ENCODE measurements around the gene C15orf39.
A peak's percentile ranks its signal among the peaks of the same experiment; 100 is the strongest.
"Not testable (repeated sequence)": the region's sequence is repeated elsewhere in the genome, so short reads cannot be mapped to it uniquely, and the experiment has no call there.

Gene C15orf39

GRCh38 chr15:75217574-75217973, 15.9 kb downstream of the C15orf39 start (continued):
- TF ChIP-seq ZBTB8A (tag by site-specific recombination; IDR thresholded peaks at IDR 0.05) (peak; percentile 88), ZNF394 (tag by site-specific recombination; IDR thresholded peaks at IDR 0.05; ENCODE audit: borderline replicate concordance) (peak; percentile 99), GFI1B (tag by site-specific recombination; IDR thresholded peaks at IDR 0.05) (peak; percentile 75), ZBTB1 (tag by site-specific recombination; IDR thresholded peaks at IDR 0.05) (peak; percentile 74; the same call in 1 of the 2 replicates), ZSCAN4 (tag by site-specific recombination; IDR thresholded peaks at IDR 0.05) (0 out of 2 replicates have a peak, but pooled peaks have one; percentile 34), ZNF426 (tag by site-specific recombination; IDR thresholded peaks at IDR 0.05) (peak; percentile 98), ZNF366 (tag by site-specific recombination; conservative IDR thresholded peaks at IDR 0.05) (peak; percentile 47; the same call in 1 of the 2 replicates), ZSCAN23 (tag by site-specific recombination; IDR thresholded peaks at IDR 0.05) (peak; percentile 91), ZNF266 (tag by site-specific recombination; IDR thresholded peaks at IDR 0.05; ENCODE audit: low read depth) (peak; percentile 94)

GRCh38 chr15:75219507-75219929, 17.8 kb downstream of the C15orf39 start:
- H3K4me3 ChIP-seq (ENCODE audit: low read depth, low read length); H3K4me1 ChIP-seq (ENCODE audit: control insufficient read depth, insufficient read depth, low read length); H3K36me3 ChIP-seq (ENCODE audit: control insufficient read depth in 2 of 2, insufficient read depth in 1 of 2, low read length in 2 of 2); POLR2A ChIA-PET; H3K9me3 ChIP-seq (ENCODE audit: control insufficient read depth, insufficient read depth, low read depth, low read length); H3K27ac ChIP-seq (ENCODE audit: extremely low read depth, low read depth, low read length): not testable (repeated sequence)
- TF ChIP-seq ZNF121 (tag by site-specific recombination; IDR thresholded peaks at IDR 0.05) (peak; percentile 65), ZNF548 (tag by site-specific recombination; IDR thresholded peaks at IDR 0.05) (peak; percentile 39; the same call in 1 of the 2 replicates)
- CTCF ChIA-PET: interaction anchor here (0.6 to 0.7 kb wide), 3 partner anchors 14 to 148 kb away, joined by 3 to 4 read pairs (median 3); no protein-coding TSS in a partner anchor

GRCh38 chr15:75223688-75224087, 22.0 kb downstream of the C15orf39 start:
- H3K9me3 ChIP-seq (ENCODE audit: control insufficient read depth, insufficient read depth, low read depth, low read length): no peaks in the 10 kb centered on the region
- no peak overlapping the region for H3K27ac ChIP-seq (ENCODE audit: extremely low read depth, low read depth, low read length)
- H3K4me3 ChIP-seq (ENCODE audit: low read depth, low read length): no peak overlapping the region
- TF ChIP-seq SETDB1 (IDR thresholded peaks at IDR 0.05; ENCODE audit: insufficient read length, low read length): no peak
- TF ChIP-seq ZNF785 (tag by site-specific recombination; IDR thresholded peaks at IDR 0.05): no peak
- TF ChIP-seq EGR2 (tag by site-specific recombination; IDR thresholded peaks at IDR 0.05; ENCODE audit: low read depth): no peak
- TF ChIP-seq PBX3 (CRISPR knock-in tag; IDR thresholded peaks at IDR 0.05): no peak
- TF ChIP-seq BCL11A (tag by site-specific recombination; IDR thresholded peaks at IDR 0.05; ENCODE audit: low read depth): no peak
- TF ChIP-seq ZNF621 (tag by site-specific recombination; IDR thresholded peaks at IDR 0.05): no peak
- TF ChIP-seq ZNF423 (tag by site-specific recombination; IDR thresholded peaks at IDR 0.05): no peak
- no peak for TF ChIP-seq ZNF692 (tag by site-specific recombination; IDR thresholded peaks at IDR 0.05)
- no peak for TF ChIP-seq ZNF747 (tag by site-specific recombination; IDR thresholded peaks at IDR 0.05)
- TF ChIP-seq ZNF629 (tag by site-specific recombination; IDR thresholded peaks at IDR 0.05): no peak
- TF ChIP-seq ZBTB48 (tag by site-specific recombination; IDR thresholded peaks at IDR 0.05): no peak
- TF ChIP-seq ZNF571 (tag by site-specific recombination; IDR thresholded peaks at IDR 0.05): no peak
- no peak for TF ChIP-seq PRDM1 (tag by site-specific recombination; IDR thresholded peaks at IDR 0.05)
- TF ChIP-seq ZNF184 (tag by site-specific recombination; IDR thresholded peaks at IDR 0.05): no peak
- no peak for TF ChIP-seq ZSCAN18 (tag by site-specific recombination; IDR thresholded peaks at IDR 0.05)
- TF ChIP-seq INSM2 (tag by site-specific recombination; IDR thresholded peaks at IDR 0.05): no peak
- TF ChIP-seq ZNF521 (tag by site-specific recombination; IDR thresholded peaks at IDR 0.05): no peak
- H3K36me3 ChIP-seq (ENCODE audit: control insufficient read depth in 2 of 2, insufficient read depth in 1 of 2, low read length in 2 of 2): no peaks in the 10 kb centered on the region
- H3K4me1 ChIP-seq (ENCODE audit: control insufficient read depth, insufficient read depth, low read length): no peaks in the 10 kb centered on the region
- POLR2A ChIA-PET: no interaction called here
- CTCF ChIA-PET: interaction anchor here (0.6 kb wide), 2 partner anchors 76 to 367 kb away, joined by 3 to 6 read pairs; no protein-coding TSS in a partner anchor

All from HEK293 (cell line).